GM12878 (cell line): Measurements from ENCODE around the gene SLC5A11. TPM values are rescaled to one million over a fixed set of nuclear protein-coding genes. Genes with fewer than 3 reads are reported as not detected.

Experiments used
- ATAC-seq: fragments of 200-7000 bp; cut with Tn5 transposase; 3 replicates; pipeline ENCODE4 v1.9.1; 2020; ENCODE audit warnings: mild to moderate bottlenecking, moderate library complexity
- BruUV-seq: library from RNA; stranded (reverse); fragments of 400-500 nt; replicated peaks from 2 replicates; lab custom pipeline; 2021; lab: Mats Ljungman, UMichigan
- CTCF ChIA-PET: fragments of 300-600 bp; sonication (Branson Sonifier 250); formaldehyde crosslinking; extraction: SDS; loops from one replicate; lab custom pipeline; 2021; ENCODE audit warnings: inconsistent platforms; lab: Yijun Ruan, JAX
- POLR2A ChIA-PET: fragments of 350-600 bp; formaldehyde crosslinking; extraction: SDS; loops from one replicate; lab custom pipeline; 2021; ENCODE audit warnings: inconsistent platforms; lab: Charles Lee
- RAD21 ChIA-PET: fragments of 300-600 bp; sonication (Branson Sonifier 250); formaldehyde crosslinking; loops from one replicate; lab custom pipeline; 2023; ENCODE audit warnings: antibody characterized with exemption; ENCODE audit not compliant: unreplicated experiment; lab: Charles Lee
- SMC1A ChIA-PET: fragments of 300-600 bp; sonication (Branson Sonifier 250); formaldehyde crosslinking; loops from one replicate; lab custom pipeline; 2023; ENCODE audit not compliant: unreplicated experiment, uncharacterized antibody; lab: Charles Lee
- DNase-seq: peaks from one replicate; pipeline ENCODE4 v3.0.0-alpha.2; 2011; ENCODE audit warnings: low read depth, low spot score
- FAIRE-seq: peaks from 3 replicates; lab custom pipeline; 2011; peaks lifted over from hg19 to GRCh38; lab: Jason Lieb, UNC
- H2AFZ ChIP-seq: 2 replicates; pipeline ENCODE4 v1.6.0; 2011; ENCODE audit warnings: low read depth, low read length, control low read depth; ENCODE audit not compliant: control insufficient read depth
- H3K27ac ChIP-seq: 2 replicates; pipeline ENCODE4 v1.5.1; 2011; ENCODE audit warnings: control low read depth; ENCODE audit not compliant: control insufficient read depth, insufficient read depth
- H3K27me3 ChIP-seq, 2 experiments: replicated peaks in 1 of 2; 2 replicates each; pipeline versions ENCODE4 v1.6.0 to v1.6.1; 2011; ENCODE audit warnings: low read length in 1 of 2; ENCODE audit not compliant: control insufficient read depth in 2 of 2, insufficient read depth in 2 of 2
- H3K36me3 ChIP-seq, 2 experiments: 2 replicates each; pipeline ENCODE4 v1.5.1; 2011; ENCODE audit warnings: low read length in 1 of 2; ENCODE audit not compliant: control insufficient read depth in 2 of 2, insufficient read depth in 2 of 2
- H3K4me1 ChIP-seq: 2 replicates; pipeline ENCODE4 v1.6.1; 2011; ENCODE audit warnings: mild to moderate bottlenecking, low read length, moderate library complexity, mixed read lengths; ENCODE audit not compliant: control insufficient read depth, insufficient read depth
- H3K4me2 ChIP-seq: 2 replicates; pipeline ENCODE4 v1.6.0; 2011; ENCODE audit warnings: control low read depth; ENCODE audit not compliant: control insufficient read depth, insufficient read depth
- H3K4me3 ChIP-seq: fragments of 200-600 bp; sonication (generic); 2 replicates; pipeline ENCODE4 v1.5.1; 2016
- H3K79me2 ChIP-seq: 2 replicates; pipeline ENCODE4 v1.6.0; 2011; ENCODE audit warnings: low read length; ENCODE audit not compliant: control insufficient read depth, insufficient read depth
- H3K9ac ChIP-seq: 2 replicates; pipeline ENCODE4 v1.8.0; 2011; ENCODE audit warnings: low read length, control low read depth, mixed read lengths; ENCODE audit not compliant: control insufficient read depth, insufficient read depth
- H3K9me3 ChIP-seq: replicated peaks from 3 replicates; pipeline ENCODE4 v1.5.1; 2011; ENCODE audit warnings: mild to moderate bottlenecking, low read length; ENCODE audit not compliant: control insufficient read depth, insufficient read depth
- H4K20me1 ChIP-seq: 2 replicates; pipeline ENCODE4 v1.6.0; 2011; ENCODE audit not compliant: control insufficient read depth, insufficient read depth
- CBX5 ChIP-seq: sonication (generic); IDR thresholded peaks from 2 replicates; pipeline ENCODE4 v1.6.1; 2016; ENCODE audit warnings: low read depth, moderate library complexity, mild to moderate bottlenecking, inconsistent platforms
- CREB1 ChIP-seq: IDR thresholded peaks from 2 replicates; pipeline ENCODE4 v1.6.1; 2012; ENCODE audit warnings: low read depth, mild to moderate bottlenecking, inconsistent platforms
- DPF2 ChIP-seq: fragments of 450-650 bp; IDR thresholded peaks from 2 replicates; pipeline ENCODE4 v1.6.1; 2017; ENCODE audit warnings: mild to moderate bottlenecking
- MAX ChIP-seq: IDR thresholded peaks from 2 replicates; pipeline ENCODE4 v1.6.1; 2012; ENCODE audit warnings: low read depth, low read length, improper control_type of control experiment
- MTA3 ChIP-seq: IDR thresholded peaks from 2 replicates; pipeline ENCODE4 v1.6.1; 2012; ENCODE audit warnings: low read length, inconsistent platforms, borderline replicate concordance
- TAF1 ChIP-seq: IDR thresholded peaks from 2 replicates; pipeline ENCODE4 v1.6.1; 2011; ENCODE audit warnings: mild to moderate bottlenecking, low read depth, low read length, borderline replicate concordance
- WRNIP1 ChIP-seq: IDR thresholded peaks from 2 replicates; pipeline ENCODE4 v1.6.1; 2011; ENCODE audit warnings: low read depth, low read length, improper control_type of control experiment, borderline replicate concordance
- ZBTB4 ChIP-seq: fragments of 450-650 bp; formaldehyde crosslinking; IDR thresholded peaks from 2 replicates; pipeline ENCODE4 v1.4.0; 2022; ENCODE audit warnings: mild to moderate bottlenecking, moderate library complexity
- ZZZ3 ChIP-seq: IDR thresholded peaks from 2 replicates; pipeline ENCODE4 v1.6.1; 2011; ENCODE audit warnings: low read depth; ENCODE audit not compliant: control insufficient read depth, insufficient read length
- WGBS: methylation state at CpG from one replicate; pipeline ENCODE4 v1.1.6; 2016; ENCODE audit warnings: low lambda C conversion rate; ENCODE audit not compliant: insufficient replicate concordance, insufficient coverage; ENCODE audit errors: missing lambda C conversion rate; 5-methylcytosine and 5-hydroxymethylcytosine counted together
- in situ Hi-C: fragments of 300-500 bp; cut with MboI; formaldehyde crosslinking; loops from 9 replicates; pipeline ENCODE4 v1.14.3; 2018; ENCODE audit warnings: mixed read lengths
- intact Hi-C: fragments of 100-400 bp; cut with micrococcal nuclease; formaldehyde crosslinking; loops from one replicate; pipeline ENCODE4 v1.14.2; 2022; ENCODE audit not compliant: unreplicated experiment
- polyA plus RNA-seq, 11 experiments: library from polyadenylated mRNA; depleted of rRNA in 4 of 11; unstranded in 6 of 11; stranded (reverse) in 5 of 11; fragments of >200 nt; fragmentation: Nextera tagmentation in 4 of 11; fragmentation: Illumina TruSeq in 1 of 11; extraction: Ambion mirVana in 4 of 11; extraction: Trizol in 1 of 11; gene quantifications; 1 replicate in 1 of 11; 2 replicates in 10 of 11; pipeline versions ENCODE4 v1.2.1 to v1.2.3, GENCODE V29; 2011 to 2016; ENCODE audit warnings: inconsistent platforms in 2 of 11, missing spikeins in 2 of 11, low read depth in 1 of 11
- total RNA-seq, 4 experiments: library from RNA; depleted of rRNA in 3 of 4; stranded (reverse); fragments of >200 nt in 3 of 4; fragmentation: Illumina TruSeq in 1 of 4; extraction: Trizol in 1 of 4; gene quantifications; 2 replicates each; pipeline versions ENCODE4 v1.2.1 to v1.2.3, GENCODE V29; 2013 to 2021

The SLC5A11 gene
- total and polyA plus RNA-seq, 10 of the 15 experiments (the other 5 are each of a cell fraction or from before 2014, with no cell fraction given), result 0.10 TPM; not detected in 9

GRCh38 chr16:24851700-24852099, 5.9 kb downstream of the SLC5A11 start:
- FAIRE-seq, result no peak
- SMC1A ChIA-PET, result interaction anchor here (0.9 to 1.2 kb wide), 2 partner anchors 9 to 10 kb away, joined by 3 to 4 read pairs; no protein-coding TSS in a partner anchor
- H3K79me2 ChIP-seq, result no peaks in the 10 kb centered on the region
- no peak overlapping the region for H3K27ac ChIP-seq
- no peaks in the 10 kb centered on the region for H3K9me3 ChIP-seq
- no peak overlapping the region for H3K9ac ChIP-seq
- H4K20me1 ChIP-seq, result no peaks in the 10 kb centered on the region
- POLR2A ChIA-PET, result no interaction called here
- CTCF ChIA-PET, result interaction anchor here (1.5 kb wide), 1 partner anchor 9 kb away, joined by 3 read pairs; no protein-coding TSS in a partner anchor
- H3K4me2 ChIP-seq, result no peak overlapping the region
- DNase-seq, result no peak
- 20% methylated on average over 8 of the region's 8 CpGs for WGBS
- ATAC-seq, result no peak
- no peaks in the 10 kb centered on the region for H3K36me3 ChIP-seq
- TF ChIP-seq ZBTB4 (CRISPR knock-in tag), result no peak
- TF ChIP-seq ZZZ3, result no peak
- no peak for TF ChIP-seq WRNIP1
- no peak for TF ChIP-seq MAX
- TF ChIP-seq TAF1, result no peak
- TF ChIP-seq MTA3, result no peak
- no peak for TF ChIP-seq DPF2
- TF ChIP-seq CBX5, result no peak
- TF ChIP-seq CREB1, result no peak
- H3K4me3 ChIP-seq, result no peak overlapping the region
- intact Hi-C loops, result no loop called here
- no peaks in the 10 kb centered on the region for H3K27me3 ChIP-seq
- H3K4me1 ChIP-seq, result no peaks in the 10 kb centered on the region
- BruUV-seq, result no TSS peak
- RAD21 ChIA-PET, result no interaction called here
- no peak overlapping the region for H2AFZ ChIP-seq
- in situ Hi-C loops, result no loop called here
